Thymus (tissue), 11 donors: ENCODE data around the gene NRXN2. TPM values are rescaled to one million over a fixed set of nuclear protein-coding genes. Genes with fewer than 3 reads are reported as not detected.

Experiments
- DNase-seq, 9 donors: peaks; one replicate each; pipeline ENCODE4 v3.0.0-alpha.2; 2013; ENCODE audit warnings: low spot score in 9 of 9, low read depth in 6 of 9, missing footprints in 1 of 9
- H3K27ac ChIP-seq, 2 donors: one replicate each; pipeline ENCODE4 v1.5.1; 2013; ENCODE audit warnings: control low read depth in 1 of 2, low read depth in 1 of 2, low read length in 1 of 2, mild to moderate bottlenecking in 1 of 2, moderate library complexity in 1 of 2
- H3K27me3 ChIP-seq, 2 donors: one replicate each; pipeline ENCODE4 v1.5.1; 2013; ENCODE audit warnings: low read length in 1 of 2; ENCODE audit not compliant: control insufficient read depth in 2 of 2, insufficient read depth in 1 of 2
- H3K36me3 ChIP-seq, 2 donors: one replicate each; pipeline ENCODE4 v1.5.1; 2013; ENCODE audit warnings: low read length in 1 of 2, mild to moderate bottlenecking in 1 of 2, moderate library complexity in 1 of 2; ENCODE audit not compliant: control insufficient read depth in 2 of 2, insufficient read depth in 2 of 2
- H3K4me1 ChIP-seq, 2 donors: one replicate each; pipeline ENCODE4 v1.5.1; 2013; ENCODE audit warnings: low read length in 2 of 2; ENCODE audit not compliant: control insufficient read depth in 2 of 2, insufficient read depth in 2 of 2
- H3K4me3 ChIP-seq, 2 donors: one replicate each; pipeline ENCODE4 v1.5.1; 2013; ENCODE audit warnings: low read length in 2 of 2, control low read depth in 1 of 2, mild to moderate bottlenecking in 1 of 2
- H3K9me3 ChIP-seq, 2 donors: one replicate each; pipeline ENCODE4 v1.5.1; 2013; ENCODE audit warnings: low read length in 1 of 2, mild to moderate bottlenecking in 1 of 2; ENCODE audit not compliant: control insufficient read depth in 2 of 2, insufficient read depth in 1 of 2
- WGBS: extraction: QIAGEN DNeasy Blood & Tissue Kit; methylation state at CpG from one replicate; pipeline ENCODE4 v1.1.7; 2013; 5-methylcytosine and 5-hydroxymethylcytosine counted together
- polyA plus RNA-seq: library from polyadenylated mRNA; stranded (reverse); fragments of 200-250 nt; gene quantifications from one replicate; pipeline ENCODE4 v1.2.3, GENCODE V29; 2013
- total RNA-seq: library from RNA; stranded (reverse); fragments of 120-200 nt; gene quantifications from one replicate; pipeline ENCODE4 v1.2.4, GENCODE V29; 2013
- donor health status: healthy.

NRXN2 gene
- total and polyA plus RNA-seq, 2 donors: 0.85 to 1.6 TPM

DNA sequence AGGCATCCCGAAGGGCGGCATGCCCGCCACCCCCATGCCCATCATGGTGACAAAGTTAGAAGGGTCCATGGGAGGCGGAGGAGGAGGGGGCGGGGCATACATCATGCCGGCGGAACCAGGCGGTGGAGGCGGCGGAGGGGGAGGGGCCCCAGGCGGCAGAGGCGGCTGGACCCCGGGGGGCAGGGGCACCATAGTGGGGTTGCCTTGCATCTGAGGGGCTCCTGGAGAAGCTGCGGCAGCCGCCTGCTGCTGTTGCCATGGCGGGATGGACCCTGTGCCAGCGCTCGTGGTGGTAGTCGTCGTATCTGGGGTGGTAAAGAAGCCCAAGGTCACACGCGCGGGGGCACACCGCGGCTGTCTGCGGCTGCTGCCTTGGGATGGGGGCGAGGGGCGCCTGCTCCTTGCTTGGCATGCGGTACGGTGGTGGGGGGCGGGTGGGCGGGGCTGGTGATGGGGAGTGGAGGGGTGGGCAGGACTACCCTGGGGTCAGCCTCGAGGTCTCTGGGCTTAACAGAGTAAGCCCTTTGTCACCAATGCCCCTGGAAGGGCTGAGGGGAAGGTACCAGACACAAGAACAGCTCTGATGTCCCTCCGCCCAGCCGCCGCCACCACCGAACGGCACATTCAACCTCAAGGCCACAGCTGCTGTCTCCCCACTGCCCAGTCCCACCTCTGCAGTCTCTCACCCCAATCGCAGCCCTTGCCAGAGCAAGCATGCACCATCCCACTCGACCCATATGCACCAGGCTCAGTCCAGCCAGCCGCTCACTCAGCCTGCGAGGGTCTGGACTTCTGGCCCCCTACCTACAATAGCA, 43.1 kb upstream of the NRXN2 start:
- Histone ChIP-seq H3K27ac (no peak overlapping the region), H3K4me1 (peaks cover 24 to 61% of the 10 kb centered on the region in 2 donors), H3K27me3 (no peaks in the 10 kb centered on the region), H3K36me3 (peaks cover 83 to 95% of the 10 kb centered on the region in 2 donors), H3K9me3 (peaks cover 0 to 6% of the 10 kb centered on the region in 2 donors), H3K4me3 (no peak overlapping the region)
- 96% methylated on average over 42 of the region's 42 CpGs for WGBS
- DNase-seq: no peak

DNA sequence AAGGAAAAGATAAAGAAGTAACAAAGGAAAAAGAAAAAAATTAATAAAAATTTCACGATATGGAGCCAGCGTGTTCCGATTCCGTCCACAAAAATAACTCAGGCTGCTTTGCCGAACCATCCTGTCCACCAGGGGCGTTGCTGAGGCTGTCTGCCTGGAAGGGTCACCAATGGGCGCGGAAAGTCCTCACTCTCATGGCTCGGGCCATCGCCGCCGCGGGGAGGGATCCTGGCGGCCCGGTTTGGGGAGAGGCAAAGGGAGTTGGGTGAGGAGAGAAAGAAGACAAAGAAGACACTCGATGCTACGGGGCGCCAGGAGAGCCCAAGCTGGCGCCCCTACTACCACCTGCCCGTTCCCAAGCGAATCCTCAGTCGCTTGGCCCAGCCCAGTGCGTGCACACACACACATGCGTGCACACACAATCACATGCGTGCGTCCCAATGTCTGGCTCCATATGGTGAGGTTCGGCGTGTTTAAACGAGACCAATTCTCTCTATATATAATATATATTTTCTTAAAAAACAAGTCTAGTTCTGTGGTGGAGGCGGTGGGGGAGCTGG, 42.4 kb upstream of the NRXN2 start:
- no peaks in the 10 kb centered on the region for H3K27me3 ChIP-seq
- WGBS: 96% methylated on average over 30 of the region's 30 CpGs
- DNase-seq: no peak
- peaks cover 24 to 67% of the 10 kb centered on the region in 2 donors for H3K4me1 ChIP-seq
- peak overlapping the region; percentile 44 to 49 for H3K27ac ChIP-seq
- H3K9me3 ChIP-seq: peaks cover 0 to 6% of the 10 kb centered on the region in 2 donors
- peaks cover 80 to 91% of the 10 kb centered on the region in 2 donors for H3K36me3 ChIP-seq
- no peak overlapping the region for H3K4me3 ChIP-seq

DNA sequence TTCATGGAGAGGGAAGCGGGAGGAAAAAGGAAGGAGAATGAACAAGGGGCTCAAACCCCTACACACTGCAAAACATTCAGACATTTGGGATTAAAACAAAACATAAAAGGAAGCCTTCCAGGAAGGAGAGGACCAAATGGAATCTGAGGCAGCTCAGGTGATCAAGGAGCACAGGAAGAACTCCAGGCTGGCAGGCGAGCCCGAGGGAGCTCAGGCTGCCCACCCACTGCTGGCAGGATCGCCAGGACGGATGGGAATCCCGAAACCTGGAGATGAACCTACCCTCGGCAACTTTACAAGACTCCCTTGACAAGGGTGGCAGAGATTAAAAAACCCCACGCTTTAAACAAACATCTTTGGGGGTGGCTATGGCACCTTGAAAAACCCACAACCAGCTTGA, 41.8 kb upstream of the NRXN2 start:
- Histone ChIP-seq H3K9me3 (peaks cover 0 to 6% of the 10 kb centered on the region in 2 donors), H3K27ac (peak overlapping the region; percentile 68 to 79), H3K27me3 (no peaks in the 10 kb centered on the region), H3K4me1 (peaks cover 24 to 71% of the 10 kb centered on the region in 2 donors), H3K36me3 (peaks cover 80 to 85% of the 10 kb centered on the region in 2 donors), H3K4me3 (no peak overlapping the region)
- no peak for DNase-seq
- 81% methylated on average over 8 of the region's 8 CpGs for WGBS

DNA sequence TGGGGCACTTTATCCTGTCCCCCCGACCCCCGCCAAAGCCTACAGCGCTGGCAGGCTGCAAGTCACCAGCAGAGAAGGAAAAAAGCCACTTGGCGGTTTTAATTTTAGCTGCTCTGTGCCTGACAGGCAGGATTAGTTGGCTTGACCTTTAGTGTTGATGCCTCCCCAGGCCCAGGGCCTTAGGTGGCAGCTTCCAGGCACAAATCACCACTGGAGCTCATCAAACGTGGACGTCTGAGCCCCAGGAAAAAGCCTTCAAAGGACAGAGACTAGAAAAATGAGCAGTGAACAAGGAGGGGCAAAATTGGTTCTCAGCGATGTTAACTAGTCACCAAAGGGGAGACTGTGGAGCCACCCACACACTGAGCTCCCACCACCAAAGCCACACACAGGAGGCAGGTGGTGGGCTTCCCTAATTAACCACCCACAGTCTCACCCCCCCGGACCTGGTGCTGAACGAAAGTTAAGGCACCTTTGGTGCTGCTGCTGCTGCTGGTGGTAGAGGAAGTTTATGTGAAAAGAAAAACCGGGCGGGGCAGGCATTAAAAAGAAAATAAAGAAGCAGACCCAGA, 41.1 kb upstream of the NRXN2 start:
- H3K27ac ChIP-seq: peak overlapping the region; percentile 79 to 80
- peak in 3 of 9 donors; percentile 46 to 80 (median 57) for DNase-seq

DNA sequence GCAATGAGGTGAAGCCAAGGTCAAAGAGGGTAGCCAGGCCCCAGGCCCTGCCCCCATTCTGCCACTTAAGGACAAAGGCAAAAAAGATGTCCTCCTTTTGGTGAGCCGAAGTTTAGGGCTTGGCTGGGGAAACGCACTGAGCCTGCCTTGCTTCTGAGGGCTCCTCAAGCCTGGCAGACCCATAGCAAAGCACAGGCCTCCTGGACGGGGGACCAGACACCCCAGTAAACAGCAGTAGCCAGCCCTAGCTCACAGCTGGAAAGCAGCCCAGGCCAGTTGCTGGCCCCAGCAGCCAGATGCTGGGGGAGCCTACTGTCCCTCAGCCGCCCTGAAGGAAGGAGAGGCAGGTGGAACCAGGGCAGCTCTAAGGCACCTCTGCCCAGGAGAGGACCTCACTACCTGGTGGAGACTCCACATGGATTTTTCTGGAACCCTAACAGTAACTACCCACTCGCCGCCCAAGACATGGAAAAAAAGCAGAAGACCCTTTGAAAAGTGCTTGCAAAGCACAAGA, 40.6 kb upstream of the NRXN2 start:
- DNase-seq: no peak
- Histone ChIP-seq H3K9me3 (peaks cover 0 to 6% of the 10 kb centered on the region in 2 donors), H3K4me1 (peaks cover 24 to 71% of the 10 kb centered on the region in 2 donors), H3K27me3 (no peaks in the 10 kb centered on the region), H3K36me3 (peaks cover 70 to 73% of the 10 kb centered on the region in 2 donors), H3K4me3 (no peak overlapping the region), H3K27ac (peak overlapping the region; percentile 79 to 80)
- 73% methylated on average over 6 of the region's 6 CpGs for WGBS

More for the DNA sequence above, 41.1 kb upstream of the NRXN2 start:
- H3K4me1 ChIP-seq: peaks cover 24 to 71% of the 10 kb centered on the region in 2 donors
- peaks cover 0 to 6% of the 10 kb centered on the region in 2 donors for H3K9me3 ChIP-seq
- no peaks in the 10 kb centered on the region for H3K27me3 ChIP-seq
- peaks cover 76 to 78% of the 10 kb centered on the region in 2 donors for H3K36me3 ChIP-seq
- 17% methylated on average over 11 of the region's 11 CpGs for WGBS
- no peak overlapping the region for H3K4me3 ChIP-seq

DNA sequence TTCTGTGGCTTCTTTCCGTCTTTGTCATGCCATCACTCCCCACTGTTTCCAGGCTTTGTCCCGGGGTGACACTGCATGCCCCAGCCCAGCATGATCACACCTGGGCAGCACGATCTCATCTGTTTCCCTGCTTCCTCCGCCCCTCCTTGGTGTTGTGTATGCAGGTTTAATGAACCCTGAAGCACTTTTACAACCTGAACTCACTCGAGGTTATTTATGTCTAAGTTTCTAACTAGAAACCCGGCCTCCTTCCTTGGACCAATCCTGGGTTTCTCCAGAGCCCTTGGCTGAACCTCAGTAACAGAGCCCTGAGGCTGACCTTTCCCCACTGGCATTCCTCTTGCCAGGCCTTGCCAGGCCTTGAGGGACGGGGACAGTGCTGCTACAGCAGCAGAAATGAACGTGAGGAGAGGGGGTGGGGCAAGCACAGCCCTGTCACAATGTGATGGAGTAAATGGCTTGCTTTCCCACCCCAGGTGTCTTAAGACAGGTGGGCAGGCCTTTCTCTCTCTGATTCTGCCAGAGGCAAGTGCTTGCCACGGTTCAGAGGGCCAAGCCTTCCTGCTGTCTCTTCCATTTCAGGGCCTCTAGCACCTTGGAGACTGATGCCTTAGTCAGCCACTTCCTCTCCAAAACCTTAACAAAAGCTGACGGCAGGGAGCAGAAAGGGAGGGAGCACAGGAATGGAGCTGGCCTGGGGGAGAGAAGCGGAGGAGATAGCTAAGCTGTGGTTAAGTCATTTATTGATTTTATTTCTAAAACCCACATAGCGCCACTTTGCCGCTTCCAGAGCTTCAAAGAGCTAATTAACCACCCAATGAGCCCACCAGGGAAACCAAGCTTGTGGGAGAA, 39.9 kb upstream of the NRXN2 start:
- peaks cover 0 to under 1% of the 10 kb centered on the region in 2 donors for H3K9me3 ChIP-seq
- H3K27me3 ChIP-seq: no peaks in the 10 kb centered on the region
- H3K4me1 ChIP-seq: peaks cover 24 to 66% of the 10 kb centered on the region in 2 donors
- H3K36me3 ChIP-seq: peaks cover 63 to 66% of the 10 kb centered on the region in 2 donors
- peak in 1 of 9 donors; percentile 41 for DNase-seq
- WGBS: 52% methylated on average over 13 of the region's 13 CpGs
- H3K4me3 ChIP-seq: no peak overlapping the region
- H3K27ac ChIP-seq: peak overlapping the region; percentile 75 to 79

DNA sequence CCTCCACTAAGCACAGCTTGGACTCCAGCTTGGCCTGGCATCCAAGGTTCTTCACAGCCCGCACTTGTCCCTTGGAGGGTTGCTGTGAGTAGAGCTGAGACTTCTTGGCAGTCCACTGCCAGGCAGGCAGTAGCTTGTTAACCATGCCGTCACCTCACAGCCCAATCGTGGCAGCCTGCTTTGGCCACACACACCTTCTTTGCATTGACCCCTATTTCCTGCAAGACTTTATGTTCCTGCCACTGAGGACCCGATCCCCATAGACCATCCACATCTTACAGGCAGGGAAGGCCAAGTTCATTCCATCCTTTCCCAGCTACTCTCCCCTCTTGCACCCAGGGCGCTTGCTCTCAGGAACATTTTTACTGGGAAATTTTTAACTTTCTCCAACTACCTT, 39.3 kb upstream of the NRXN2 start:
- DNase-seq: no peak
- WGBS: 92% methylated on average over 5 of the region's 5 CpGs
- peaks cover 57 to 60% of the 10 kb centered on the region in 2 donors for H3K36me3 ChIP-seq
- H3K27ac ChIP-seq: peak overlapping the region in 1 of 2 donors; percentile 79
- H3K27me3 ChIP-seq: no peaks in the 10 kb centered on the region
- H3K4me1 ChIP-seq: peaks cover 22 to 60% of the 10 kb centered on the region in 2 donors
- H3K4me3 ChIP-seq: no peak overlapping the region
- no peaks in the 10 kb centered on the region for H3K9me3 ChIP-seq

DNA sequence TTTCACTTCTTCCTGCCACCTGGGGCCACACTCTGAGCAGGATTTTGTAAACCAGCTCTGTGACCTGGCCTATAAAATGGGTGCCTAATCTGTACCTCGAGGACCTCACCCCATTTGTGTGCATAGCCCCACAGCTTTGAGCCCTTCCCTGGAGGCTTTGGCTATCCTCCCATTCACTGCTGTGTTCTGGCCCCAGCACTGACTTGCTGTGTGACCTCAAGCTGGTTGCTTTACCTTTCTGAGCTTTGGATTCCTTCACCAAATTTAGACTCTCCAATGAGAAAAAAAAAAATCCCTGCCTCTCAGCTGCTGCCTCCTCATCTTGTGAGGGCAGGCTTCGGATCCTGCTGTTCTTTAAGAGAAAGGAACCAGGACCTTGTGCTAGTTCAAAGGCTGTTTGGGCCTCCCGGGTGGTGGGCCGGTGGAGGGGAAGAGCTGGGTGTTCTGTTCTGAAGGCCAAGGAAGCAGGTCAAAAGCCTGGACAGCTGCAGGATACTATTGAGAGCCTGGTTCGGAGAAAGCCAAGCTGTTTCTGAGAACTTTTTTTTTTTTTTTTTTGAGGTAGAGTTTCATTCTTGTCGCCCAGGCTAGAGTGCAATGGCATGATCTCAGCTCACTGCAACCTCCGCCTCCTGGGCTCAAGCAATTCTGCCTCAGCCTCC, 37.9 kb upstream of the NRXN2 start:
- 90% methylated on average over 7 of the region's 7 CpGs for WGBS
- Histone ChIP-seq H3K9me3 (no peaks in the 10 kb centered on the region), H3K36me3 (peaks cover 43 to 47% of the 10 kb centered on the region in 2 donors), H3K27me3 (no peaks in the 10 kb centered on the region), H3K4me1 (peaks cover 22 to 49% of the 10 kb centered on the region in 2 donors), H3K27ac (peak overlapping the region in 1 of 2 donors; percentile 38), H3K4me3 (no peak overlapping the region)
- DNase-seq: no peak
